Ovary (tissue), 9 donors: ENCODE results near the gene STH. TPM values are rescaled to one million over a fixed set of nuclear protein-coding genes. Genes with fewer than 3 reads are reported as not detected.

ENCODE experiments used
- DNase-seq, 5 donors: peaks; one replicate each; pipeline ENCODE4 v3.0.0-alpha.2; 2019 to 2020
- H3K27ac ChIP-seq, 2 donors: fragments of 200-600 bp; one replicate each; pipeline versions ENCODE4 v1.5.1 to v1.8.0; 2019 to 2022
- H3K27me3 ChIP-seq: fragments of 200-600 bp; one replicate; pipeline ENCODE4 v1.8.0; 2022
- H3K36me3 ChIP-seq: fragments of 200-600 bp; sonication (generic); one replicate; pipeline ENCODE4 v1.5.1; 2019
- H3K4me1 ChIP-seq: one replicate; pipeline ENCODE4 v1.8.1; 2013; ENCODE audit warnings: mild to moderate bottlenecking, moderate library complexity; ENCODE audit not compliant: insufficient read depth
- H3K4me3 ChIP-seq: fragments of 200-600 bp; sonication (generic); one replicate; pipeline ENCODE4 v1.5.1; 2017
- H3K9me3 ChIP-seq, 2 donors: fragments of 200-600 bp in 1 of 2; sonication (generic) in 1 of 2; one replicate each; pipeline versions ENCODE4 v1.5.1 to v1.8.1; 2013 to 2019; ENCODE audit warnings: mild to moderate bottlenecking in 1 of 2, moderate library complexity in 1 of 2
- CTCF ChIP-seq, 3 donors: fragments of 450-650 bp in 2 of 3; fragments of 200-600 bp in 1 of 3; IDR thresholded peaks; one replicate each; pipeline versions ENCODE4 v1.5.1 to v1.8.0; 2016 to 2022; ENCODE audit warnings: antibody characterized with exemption in 3 of 3, mild to moderate bottlenecking in 1 of 3
- EP300 ChIP-seq: sonication (generic); formaldehyde crosslinking; IDR thresholded peaks from one replicate; pipeline ENCODE4 v1.6.1; 2017; ENCODE audit warnings: antibody characterized with exemption
- POLR2A ChIP-seq: fragments of 450-650 bp; IDR thresholded peaks from one replicate; pipeline ENCODE4 v1.6.1; 2017; ENCODE audit warnings: antibody characterized with exemption, mild to moderate bottlenecking, moderate library complexity
- WGBS, 3 donors: extraction: QIAGEN DNeasy Blood & Tissue Kit in 1 of 3; methylation state at CpG; one replicate each; pipeline versions ENCODE4 v1.1.5 to v1.1.7; 2013 to 2017; 5-methylcytosine and 5-hydroxymethylcytosine counted together
- intact Hi-C, 4 donors: fragments of 100-400 bp; cut with DNase I; formaldehyde crosslinking; loops; one replicate each; pipeline versions ENCODE4 v1.11.0 to v1.15.1; 2022 to 2023
- polyA plus RNA-seq, 2 donors: library from polyadenylated mRNA; stranded (reverse); fragments of 200-250 nt in 1 of 2; fragments of 350-450 nt in 1 of 2; fragmentation: Illumina TruSeq in 1 of 2; extraction: RNeasy Lipid Tissue Mini Kit (QIAGEN cat#74804) in 1 of 2; gene quantifications; one replicate each; pipeline ENCODE4 v1.2.3, GENCODE V29; 2013 to 2014
- total RNA-seq, 7 donors: library from RNA; depleted of rRNA in 2 of 7; stranded (reverse); fragments of >200 nt in 2 of 7; fragmentation: NEBNext Ultra II Directional in 3 of 7; extraction: Animal tissue kit (Norgen Biotek cat#: 25700) in 3 of 7; gene quantifications; one replicate each; pipeline versions ENCODE4 v1.1.0 to v1.2.4, GENCODE V29; 2016 to 2023
- donor health status: DM: no; HTN: no; CAD: no; lungs with moderate emphysema.
- donor health status: DM: no; HTN: no; CAD: no.
- donor health status: Bipolar disorder and iron deficiency.
- donor health status: DM: yes; HTN: yes; CAD: no.
- donor health status: DM: no; HTN: no; CAD: no.
- donor health status: DM: yes; HTN: yes; CAD: no.

The STH gene
- total and polyA plus RNA-seq, 9 donors: not detected

DNA sequence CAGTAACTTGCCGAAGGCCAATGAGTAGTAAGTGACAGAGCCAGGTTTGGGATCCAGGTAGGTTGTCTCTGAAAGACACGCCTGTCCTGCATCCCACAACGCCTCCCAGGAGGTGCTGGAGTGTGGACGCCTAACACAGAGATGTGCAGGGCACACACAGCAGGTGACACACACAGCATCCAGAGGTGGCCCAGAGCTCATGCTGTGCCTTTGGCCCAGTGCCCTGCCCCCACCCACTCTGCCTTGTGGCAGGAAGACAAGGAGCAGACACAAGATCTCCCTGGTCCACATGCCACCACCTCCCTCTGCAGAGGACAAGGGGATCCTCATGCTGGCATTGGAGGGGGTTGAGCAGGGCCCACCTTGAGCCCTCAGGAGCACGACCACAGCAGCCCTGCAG lies 14.7 kb upstream of the STH start:
- Histone ChIP-seq H3K4me3 (no peak overlapping the region), H3K36me3 (no peaks in the 10 kb centered on the region), H3K27ac (no peak overlapping the region), H3K9me3 (no peaks in the 10 kb centered on the region), H3K4me1 (no peaks in the 10 kb centered on the region), H3K27me3 (no peaks in the 10 kb centered on the region)
- intact Hi-C loops: no loop called here
- 82 to 93% (median 92%) methylated on average over 5 of the region's 5 CpGs for WGBS, 3 donors
- no peak for DNase-seq
- TF ChIP-seq POLR2A: no peak
- TF ChIP-seq EP300: no peak
- TF ChIP-seq CTCF (IDR thresholded peaks at IDR 0.05): no peak

DNA sequence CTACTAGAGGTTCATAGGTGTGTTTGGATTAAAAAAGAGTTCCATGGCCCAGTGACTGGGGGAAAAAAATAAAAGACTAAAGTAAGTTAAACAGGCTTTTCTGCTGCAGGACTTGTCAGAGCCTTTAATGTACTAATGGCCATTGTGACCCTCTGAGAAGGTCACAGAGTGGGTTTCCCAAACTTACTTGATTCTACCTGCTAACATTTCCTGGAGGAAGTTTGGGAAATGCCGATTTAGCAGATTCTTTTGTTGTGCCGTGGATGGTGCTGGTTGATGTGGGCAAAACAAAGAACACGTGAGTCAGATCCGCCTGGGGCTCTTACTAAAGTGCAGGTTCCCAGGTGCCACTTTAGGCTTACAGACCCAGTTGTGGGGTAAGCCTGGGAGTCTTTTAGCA lies 13.6 kb upstream of the STH start:
- WGBS, 3 donors: 73 to 85% (median 83%) methylated on average over 4 of the region's 4 CpGs
- no peak for TF ChIP-seq CTCF (IDR thresholded peaks at IDR 0.05)
- no peak for TF ChIP-seq POLR2A
- no peak for TF ChIP-seq EP300
- intact Hi-C loops: no loop called here
- Histone ChIP-seq H3K36me3 (no peaks in the 10 kb centered on the region), H3K9me3 (no peaks in the 10 kb centered on the region), H3K27ac (no peak overlapping the region), H3K27me3 (no peaks in the 10 kb centered on the region), H3K4me1 (no peaks in the 10 kb centered on the region), H3K4me3 (no peak overlapping the region)
- no peak for DNase-seq

GRCh38 chr17:45986056-45986455 lies 13.0 kb upstream of the STH start:
- TF ChIP-seq CTCF (IDR thresholded peaks at IDR 0.05) (no peak), EP300 (no peak), POLR2A (no peak)
- H3K27ac ChIP-seq: no peak overlapping the region
- H3K9me3 ChIP-seq: no peaks in the 10 kb centered on the region
- intact Hi-C loops: no loop called here
- no peak for DNase-seq
- no peaks in the 10 kb centered on the region for H3K27me3 ChIP-seq
- WGBS, 3 donors: 82 to 93% (median 88%) methylated on average over 4 of the region's 4 CpGs
- no peaks in the 10 kb centered on the region for H3K36me3 ChIP-seq
- no peak overlapping the region for H3K4me3 ChIP-seq
- no peaks in the 10 kb centered on the region for H3K4me1 ChIP-seq

DNA sequence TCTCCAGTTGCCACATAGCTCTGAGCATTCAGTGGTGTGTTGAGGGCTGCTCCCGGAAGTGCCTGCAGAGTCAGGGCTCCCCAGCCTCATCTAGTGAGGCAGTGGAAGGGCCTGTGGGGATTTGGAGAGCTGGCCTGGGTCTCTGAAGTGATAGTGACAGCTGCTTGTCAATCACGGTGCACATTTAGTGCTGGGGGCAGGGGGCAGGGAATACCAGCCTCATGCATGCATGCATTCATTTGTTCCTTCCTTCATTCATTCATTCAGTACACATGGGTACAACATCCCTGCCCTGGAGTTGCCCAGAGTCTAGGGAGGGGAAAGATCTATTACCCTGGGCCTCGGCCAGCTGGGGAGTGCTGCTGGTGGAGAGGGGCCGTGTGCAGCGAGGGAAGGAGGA lies 11.3 kb upstream of the STH start:
- WGBS, 3 donors: 69 to 79% (median 72%) methylated on average over 5 of the region's 5 CpGs

More for the DNA sequence above, 11.3 kb upstream of the STH start:
- no peaks in the 10 kb centered on the region for H3K9me3 ChIP-seq
- intact Hi-C loops: no loop called here
- no peaks in the 10 kb centered on the region for H3K36me3 ChIP-seq
- no peak overlapping the region for H3K27ac ChIP-seq
- no peak for DNase-seq
- no peak overlapping the region for H3K4me3 ChIP-seq
- H3K27me3 ChIP-seq: no peaks in the 10 kb centered on the region
- TF ChIP-seq CTCF (IDR thresholded peaks at IDR 0.05) (no peak), POLR2A (no peak), EP300 (no peak)
- H3K4me1 ChIP-seq: no peaks in the 10 kb centered on the region
